GM12874 (cell line): ENCODE results near the gene RBMS3.

Experiments used
- CTCF ChIP-seq: IDR thresholded peaks from 2 replicates; pipeline ENCODE4 v1.5.1; 2011; ENCODE audit warnings: low read depth, mild to moderate bottlenecking, control low read depth, low read length, moderate library complexity; ENCODE audit not compliant: insufficient read depth

The RBMS3 gene

GRCh38 chr3:29758108-29758433, 477.2 kb downstream of the RBMS3 start:
- TF ChIP-seq CTCF, result no peak

- TF ChIP-seq CTCF, result no peak
Observed at GRCh38 chr3:29758434-29759322, 477.8 kb downstream of the RBMS3 start.

GRCh38 chr3:29759411-29760225, 478.7 kb downstream of the RBMS3 start:
- TF ChIP-seq CTCF, result no peak

- TF ChIP-seq CTCF, result no peak
Observed at GRCh38 chr3:29760226-29760685, 479.4 kb downstream of the RBMS3 start.

- TF ChIP-seq CTCF, result no peak
Observed at GRCh38 chr3:29761517-29761916, 480.6 kb downstream of the RBMS3 start.

GRCh38 chr3:29763115-29763514, 482.2 kb downstream of the RBMS3 start:
- no peak for TF ChIP-seq CTCF

GRCh38 chr3:29764041-29764440, 483.2 kb downstream of the RBMS3 start:
- TF ChIP-seq CTCF, result no peak
